Uterus (tissue), 4 donors: Measurements from ENCODE around the gene DIDO1. TPM values are rescaled to one million over a fixed set of nuclear protein-coding genes. Genes with fewer than 3 reads are reported as not detected.
"Not testable (repeated sequence)": the region's sequence is repeated elsewhere in the genome, so short reads cannot be mapped to it uniquely, and the experiment has no call there.

Experiments used
- DNase-seq, 2 donors: peaks; one replicate each; pipeline ENCODE4 v3.0.0-alpha.2; 2019 to 2020
- H3K27ac ChIP-seq, 2 donors: fragments of 200-600 bp; sonication (generic); 1 replicate in 1 of 2; 2 replicates in 1 of 2; pipeline ENCODE4 v1.5.1; 2016 to 2018
- H3K27me3 ChIP-seq, 2 donors: fragments of 200-600 bp; sonication (generic); one replicate each; pipeline ENCODE4 v1.5.1; 2018 to 2019; ENCODE audit warnings: control low read depth in 1 of 2
- H3K36me3 ChIP-seq, 2 donors: fragments of 200-600 bp; sonication (generic); one replicate each; pipeline ENCODE4 v1.5.1; 2019; ENCODE audit warnings: control low read depth in 1 of 2
- H3K4me1 ChIP-seq, 2 donors: fragments of 200-600 bp; sonication (generic); one replicate each; pipeline ENCODE4 v1.5.1; 2018 to 2019; ENCODE audit warnings: control low read depth in 1 of 2
- H3K4me3 ChIP-seq, 2 donors: fragments of 200-600 bp; sonication (generic); 1 replicate in 1 of 2; 2 replicates in 1 of 2; pipeline ENCODE4 v1.5.1; 2018 to 2019; ENCODE audit warnings: mild to moderate bottlenecking in 1 of 2
- H3K9me3 ChIP-seq, 2 donors: fragments of 200-600 bp; sonication (generic); one replicate each; pipeline ENCODE4 v1.5.1; 2019; ENCODE audit warnings: control low read depth in 1 of 2
- CTCF ChIP-seq, 4 experiments: fragments of 200-600 bp in 2 of 4; fragments of 450-650 bp in 2 of 4; sonication (generic) in 2 of 4; IDR thresholded peaks; one replicate each; pipeline ENCODE4 v1.5.1; 2016 to 2019; ENCODE audit warnings: antibody characterized with exemption in 4 of 4, mild to moderate bottlenecking in 2 of 4, moderate library complexity in 1 of 4
- POLR2A ChIP-seq, 2 donors: fragments of 450-650 bp; IDR thresholded peaks; one replicate each; pipeline ENCODE4 v1.6.1; 2016; ENCODE audit warnings: antibody characterized with exemption in 2 of 2, mild to moderate bottlenecking in 1 of 2, moderate library complexity in 1 of 2
- intact Hi-C: fragments of 100-400 bp; cut with DNase I; formaldehyde crosslinking; loops from one replicate; pipeline ENCODE4 v1.15.1; 2023; ENCODE audit warnings: low total_unique reads
- total RNA-seq, 4 donors: library from RNA; depleted of rRNA in 3 of 4; stranded (reverse); fragments of >200 nt in 3 of 4; gene quantifications; one replicate each; pipeline versions ENCODE4 v1.1.0 to v1.2.4, GENCODE V29; 2014 to 2023
- donor health status: DM: yes; HTN: yes; CAD: no.

DIDO1 gene
- total RNA-seq, 4 donors from 2014 or later, result 20.9 to 92.8 (median 78.8) TPM

GRCh38 chr20:62858058-62858830 lies 68.1 kb downstream of the DIDO1 start:
- TF ChIP-seq CTCF (IDR thresholded peaks at IDR 0.05) (no peak), POLR2A (IDR thresholded peaks at IDR 0.05) (no peak)
- no peak for DNase-seq
- Histone ChIP-seq H3K9me3 (no peaks in the 10 kb centered on the region), H3K4me3 (no peak overlapping the region), H3K4me1 (peaks cover 0 to 7% of the 10 kb centered on the region in 2 donors), H3K27me3 (no peaks in the 10 kb centered on the region), H3K36me3 (no peaks in the 10 kb centered on the region), H3K27ac (no peak overlapping the region)
- intact Hi-C loops, result no loop called here

GRCh38 chr20:62856931-62857619 lies 69.2 kb downstream of the DIDO1 start:
- no peak overlapping the region for H3K27ac ChIP-seq
- H3K4me3 ChIP-seq, result no peak overlapping the region
- no peaks in the 10 kb centered on the region for H3K36me3 ChIP-seq
- no peak for DNase-seq
- no peak for TF ChIP-seq CTCF (IDR thresholded peaks at IDR 0.05)
- no peak for TF ChIP-seq POLR2A (IDR thresholded peaks at IDR 0.05)
- intact Hi-C loops, result no loop called here
- H3K4me1 ChIP-seq, result peaks cover 0 to 7% of the 10 kb centered on the region in 2 donors
- H3K27me3 ChIP-seq, result no peaks in the 10 kb centered on the region
- no peaks in the 10 kb centered on the region for H3K9me3 ChIP-seq

GRCh38 chr20:62855120-62855519 lies 71.2 kb downstream of the DIDO1 start:
- Histone ChIP-seq H3K27ac (no peak overlapping the region), H3K4me3 (no peak overlapping the region), H3K27me3 (no peaks in the 10 kb centered on the region), H3K4me1 (peaks cover 0 to under 1% of the 10 kb centered on the region in 2 donors), H3K36me3 (no peaks in the 10 kb centered on the region), H3K9me3 (no peaks in the 10 kb centered on the region)
- no peak for DNase-seq
- intact Hi-C loops, result no loop called here
- TF ChIP-seq POLR2A (IDR thresholded peaks at IDR 0.05), result no peak
- no peak for TF ChIP-seq CTCF (IDR thresholded peaks at IDR 0.05)

- Histone ChIP-seq H3K4me3 (no peak overlapping the region), H3K27ac (no peak overlapping the region), H3K36me3 (no peaks in the 10 kb centered on the region), H3K4me1 (no peaks in the 10 kb centered on the region), H3K27me3 (no peaks in the 10 kb centered on the region), H3K9me3 (no peaks in the 10 kb centered on the region)
- intact Hi-C loops, result no loop called here
- no peak for TF ChIP-seq POLR2A (IDR thresholded peaks at IDR 0.05)
- no peak for TF ChIP-seq CTCF (IDR thresholded peaks at IDR 0.05)
- DNase-seq, result no peak
These were observed 72.2 kb downstream of the DIDO1 start for GRCh38 chr20:62854121-62854520.

- DNase-seq, H3K9me3 ChIP-seq, H3K27me3 ChIP-seq, intact Hi-C loops, H3K36me3 ChIP-seq, H3K4me1 ChIP-seq, H3K4me3 ChIP-seq, H3K27ac ChIP-seq: not testable (repeated sequence)
These were observed 73.0 kb downstream of the DIDO1 start for GRCh38 chr20:62853304-62853703.
